GM23338 (cell line): ENCODE results near the gene LINGO4. TPM values are rescaled to one million over a fixed set of nuclear protein-coding genes. Genes with fewer than 3 reads are reported as not detected.

Source experiments
- ATAC-seq: fragments of 200-7000 bp; cut with Tn5 transposase; 3 replicates; pipeline ENCODE4 v1.9.1; 2020
- DNase-seq: peaks from one replicate; pipeline ENCODE4 v3.0.0-alpha.2; 2015; ENCODE audit warnings: low spot score
- H2AFZ ChIP-seq: fragments of 200-600 bp; sonication (generic); 2 replicates; pipeline ENCODE4 v1.8.0; 2016; ENCODE audit warnings: antibody characterized with exemption, mild to moderate bottlenecking, moderate library complexity
- H3F3A ChIP-seq: fragments of 200-600 bp; sonication (generic); replicated peaks from 2 replicates; pipeline ENCODE4 v1.8.0; 2017; ENCODE audit warnings: antibody characterized with exemption, mixed run types, low read depth
- H3K27ac ChIP-seq: fragments of 200-600 bp; sonication (generic); 2 replicates; pipeline ENCODE4 v1.6.1; 2016; ENCODE audit warnings: low read depth
- H3K27me3 ChIP-seq: fragments of 200-600 bp; sonication (generic); 2 replicates; pipeline ENCODE4 v1.8.0; 2016; ENCODE audit warnings: mild to moderate bottlenecking, mixed run types, moderate library complexity; ENCODE audit not compliant: insufficient read depth
- H3K36me3 ChIP-seq: fragments of 200-600 bp; sonication (generic); 2 replicates; pipeline ENCODE4 v1.8.0; 2016; ENCODE audit warnings: mild to moderate bottlenecking; ENCODE audit not compliant: insufficient read depth
- H3K4me1 ChIP-seq: fragments of 200-600 bp; sonication (generic); 2 replicates; pipeline ENCODE4 v1.8.0; 2016; ENCODE audit warnings: mild to moderate bottlenecking, moderate library complexity; ENCODE audit not compliant: insufficient read depth
- H3K4me2 ChIP-seq: fragments of 200-600 bp; sonication (generic); 2 replicates; pipeline ENCODE4 v1.7.1; 2017; ENCODE audit warnings: mixed run types
- H3K4me3 ChIP-seq: fragments of 200-600 bp; sonication (generic); 2 replicates; pipeline ENCODE4 v1.6.1; 2016; ENCODE audit warnings: mixed run types
- H3K79me2 ChIP-seq: fragments of 200-600 bp; sonication (generic); replicated peaks from 2 replicates; pipeline ENCODE4 v1.8.0; 2017; ENCODE audit warnings: mild to moderate bottlenecking; ENCODE audit not compliant: insufficient read depth
- H3K9me2 ChIP-seq: fragments of 200-600 bp; sonication (generic); 2 replicates; pipeline ENCODE4 v1.8.0; 2017; ENCODE audit not compliant: insufficient read depth
- H4K20me1 ChIP-seq: fragments of 200-600 bp; sonication (generic); replicated peaks from 2 replicates; pipeline ENCODE4 v1.8.0; 2017; ENCODE audit warnings: mild to moderate bottlenecking; ENCODE audit not compliant: insufficient read depth
- H3K27ac Mint-ChIP-seq: 2 replicates; pipeline ENCODE4 v1.8.0; 2020; ENCODE audit warnings: inconsistent platforms, mild to moderate bottlenecking, moderate library complexity, mixed read lengths
- H3K27me3 Mint-ChIP-seq: 3 replicates; pipeline ENCODE4 v1.8.0; 2022; ENCODE audit warnings: low read depth, mild to moderate bottlenecking, moderate library complexity, mixed read lengths, inconsistent platforms; ENCODE audit not compliant: insufficient read depth, poor library complexity
- H3K36me3 Mint-ChIP-seq: 3 replicates; pipeline ENCODE4 v1.8.0; 2021; ENCODE audit warnings: low read depth, mild to moderate bottlenecking, inconsistent platforms, moderate library complexity, mixed read lengths
- H3K4me1 Mint-ChIP-seq: 3 replicates; pipeline ENCODE4 v1.8.0; 2020; ENCODE audit warnings: mild to moderate bottlenecking, inconsistent platforms, mixed read lengths
- H3K4me3 Mint-ChIP-seq: 3 replicates; pipeline ENCODE4 v1.8.0; 2021; ENCODE audit warnings: moderate library complexity, mild to moderate bottlenecking, inconsistent platforms, mixed read lengths
- H3K9me3 Mint-ChIP-seq: 3 replicates; pipeline ENCODE4 v1.8.0; 2020; ENCODE audit warnings: moderate library complexity, mild to moderate bottlenecking, inconsistent platforms, mixed read lengths
- CREB1 ChIP-seq: fragments of 250-450 bp; sonication (Bioruptor Pico); IDR thresholded peaks from 2 replicates; pipeline ENCODE4 v1.5.0; 2020; ENCODE audit warnings: low read depth, mild to moderate bottlenecking, moderate library complexity
- CTCF ChIP-seq, 2 experiments: fragments of 200-600 bp in 1 of 2; sonication (generic) in 1 of 2; conservative IDR thresholded peaks; 2 replicates each; pipeline versions ENCODE4 v1.5.1 to v1.6.1; 2016 to 2017; ENCODE audit warnings: antibody characterized with exemption in 2 of 2, low read depth in 2 of 2, mild to moderate bottlenecking in 2 of 2, moderate library complexity in 1 of 2
- EZH2 ChIP-seq: fragments of 200-600 bp; sonication (generic); IDR thresholded peaks from one replicate; pipeline ENCODE4 v1.8.0; 2017; ENCODE audit warnings: antibody characterized with exemption, mild to moderate bottlenecking, low read depth; ENCODE audit not compliant: unreplicated experiment
- JUNB ChIP-seq: IDR thresholded peaks from one replicate; pipeline ENCODE4 v1.6.1; 2016; ENCODE audit warnings: antibody characterized with exemption; ENCODE audit not compliant: unreplicated experiment
- ZNF462 ChIP-seq: fragments of 250-450 bp; sonication (Bioruptor Pico); IDR thresholded peaks from 2 replicates; pipeline ENCODE4 v1.5.0; 2020; ENCODE audit warnings: mild to moderate bottlenecking, moderate library complexity
- polyA plus RNA-seq: library from polyadenylated mRNA; unstranded; fragments of >200 nt; fragmentation: Nextera tagmentation; extraction: Ambion mirVana; gene quantifications from 2 replicates; pipeline ENCODE4 v1.2.1, GENCODE V29; 2016
- total RNA-seq: library from RNA; depleted of rRNA; stranded (reverse); fragments of >200 nt; shearing (Covaris generic); gene quantifications from 2 replicates; pipeline ENCODE4 v1.2.3, GENCODE V29; 2014

The LINGO4 gene
- total and polyA plus RNA-seq, 2 experiments from 2014 or later: not detected

DNA sequence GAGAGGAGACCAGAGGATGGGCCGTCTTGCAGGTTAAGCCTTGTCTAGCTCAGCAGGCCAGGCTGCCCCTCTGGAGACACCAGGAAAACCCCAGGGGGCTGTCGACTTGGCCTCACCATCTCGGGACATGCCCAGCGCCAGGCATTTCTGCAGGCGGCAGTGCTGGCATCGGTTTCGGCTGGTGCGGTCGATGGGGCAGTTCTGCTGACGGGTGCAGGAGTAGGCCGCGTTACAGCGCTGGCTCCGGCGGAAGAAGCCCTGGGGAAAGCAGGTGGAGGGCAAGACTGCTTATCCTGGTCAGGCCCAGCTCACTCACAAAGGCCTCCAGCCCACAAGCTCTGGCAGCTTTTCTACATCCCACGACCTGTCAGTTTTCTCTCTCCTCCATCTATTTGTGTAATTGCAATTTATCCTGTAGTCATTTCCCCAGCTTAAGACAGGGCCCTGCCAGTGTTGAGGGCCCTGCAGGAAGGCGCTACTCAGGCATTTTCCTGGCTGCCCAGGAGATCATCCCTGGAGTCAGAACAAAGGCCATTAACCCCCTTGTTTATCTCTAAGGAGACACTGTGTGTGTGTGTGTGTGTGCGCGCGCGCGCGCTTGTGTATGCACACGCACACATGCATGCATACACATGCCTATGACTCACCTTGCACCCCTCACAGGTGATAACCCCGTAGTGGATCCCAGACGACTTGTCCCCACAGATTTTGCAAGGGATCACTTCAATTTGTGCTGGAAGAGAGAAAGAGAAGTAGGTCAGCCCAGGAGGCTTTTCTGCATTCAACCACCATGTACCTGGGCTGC, 11.5 kb upstream of the LINGO4 start:
- Mint-ChIP-seq H3K36me3 (no peaks in the 10 kb centered on the region), H3K9me3 (no peaks in the 10 kb centered on the region), H3K27ac (no peak overlapping the region), H3K27me3 (peaks cover 12% of the 10 kb centered on the region), H3K4me3 (no peak overlapping the region), H3K4me1 (peaks cover 6% of the 10 kb centered on the region)
- DNase-seq: no peak
- Histone ChIP-seq H3K27me3 (no peaks in the 10 kb centered on the region), H4K20me1 (no peaks in the 10 kb centered on the region), H3K36me3 (no peaks in the 10 kb centered on the region), H3K4me1 (no peaks in the 10 kb centered on the region), H3F3A (no peaks in the 10 kb centered on the region), H3K9me2 (no peaks in the 10 kb centered on the region), H3K27ac (no peak overlapping the region), H2AFZ (no peak overlapping the region), H3K79me2 (no peaks in the 10 kb centered on the region), H3K4me2 (no peak overlapping the region), H3K4me3 (no peak overlapping the region)
- no peak for ATAC-seq
- TF ChIP-seq CREB1 (no peak), JUNB (no peak), CTCF (conservative IDR thresholded peaks at IDR 0.05; ENCODE audit: low read depth in 2 of 2) (no peak), ZNF462 (no peak), EZH2 (no peak)
